Measurements from ENCODE around the gene IL15.
"Not testable (repeated sequence)": the region's sequence is repeated elsewhere in the genome, so short reads cannot be mapped to it uniquely, and the experiment has no call there.

Gene IL15

DNA sequence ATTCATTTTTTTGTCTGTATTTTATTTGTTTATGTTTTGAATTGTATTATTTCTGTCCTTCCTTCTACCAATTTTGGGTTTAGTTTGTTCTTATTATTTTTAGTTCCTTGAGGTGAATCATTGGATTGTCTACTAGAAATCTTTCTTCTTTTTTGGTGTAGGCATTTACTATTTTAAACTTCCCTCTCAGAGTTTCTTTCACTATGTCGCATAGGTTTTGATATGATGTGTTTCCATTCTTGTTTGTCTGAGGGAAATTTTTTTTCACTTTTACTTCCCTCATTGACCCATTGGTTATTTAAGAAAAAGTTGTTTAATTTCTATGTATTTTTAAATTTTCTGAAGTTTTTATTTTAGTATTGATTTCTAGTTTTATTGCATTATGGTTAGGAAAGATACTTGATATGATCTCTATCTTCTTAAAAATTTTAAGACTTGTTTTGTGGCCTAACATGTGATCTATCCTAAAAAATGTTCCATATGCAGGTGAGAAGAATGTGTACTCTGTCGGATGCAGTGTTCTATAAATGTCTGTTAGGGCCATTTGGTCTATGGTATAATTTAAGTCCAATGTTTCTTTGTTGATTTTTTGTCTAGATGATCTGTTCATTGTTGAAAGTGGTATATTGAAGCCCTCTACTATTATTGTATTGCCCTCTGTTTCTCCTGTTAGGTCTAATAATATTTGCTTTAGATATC lies 68.8 kb downstream of the IL15 start:
- DNase-seq (ENCODE audit: low read depth) = no peak

GRCh38 chr4:141705747-141706377 lies 69.5 kb downstream of the IL15 start:
- no peak for DNase-seq (ENCODE audit: low read depth)

DNA sequence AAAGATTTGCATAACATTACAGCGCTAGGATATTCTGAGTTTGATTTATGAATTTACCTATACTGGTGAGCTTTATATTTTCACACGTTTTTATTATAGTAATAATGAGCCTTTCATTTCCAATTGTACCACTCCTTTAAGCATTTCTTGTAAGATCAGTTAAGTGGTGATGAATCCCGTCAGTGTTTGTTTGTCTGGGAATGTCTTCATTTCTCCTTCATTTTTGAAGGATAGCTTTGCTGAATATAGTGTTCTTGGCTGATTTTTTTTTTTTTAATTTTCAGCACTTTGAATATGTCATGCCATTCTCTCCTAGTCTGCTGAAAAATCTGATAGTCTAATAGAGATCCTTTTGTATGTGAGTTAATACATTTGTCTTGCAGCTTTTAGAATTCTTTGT lies 70.1 kb downstream of the IL15 start:
- no peak for DNase-seq (ENCODE audit: low read depth)

GRCh38 chr4:141711211-141711610 lies 74.8 kb downstream of the IL15 start:
- no peak for DNase-seq (ENCODE audit: low read depth)

- no peak for DNase-seq (ENCODE audit: low read depth)
Observed at GRCh38 chr4:141713185-141713584, 76.8 kb downstream of the IL15 start.

DNA sequence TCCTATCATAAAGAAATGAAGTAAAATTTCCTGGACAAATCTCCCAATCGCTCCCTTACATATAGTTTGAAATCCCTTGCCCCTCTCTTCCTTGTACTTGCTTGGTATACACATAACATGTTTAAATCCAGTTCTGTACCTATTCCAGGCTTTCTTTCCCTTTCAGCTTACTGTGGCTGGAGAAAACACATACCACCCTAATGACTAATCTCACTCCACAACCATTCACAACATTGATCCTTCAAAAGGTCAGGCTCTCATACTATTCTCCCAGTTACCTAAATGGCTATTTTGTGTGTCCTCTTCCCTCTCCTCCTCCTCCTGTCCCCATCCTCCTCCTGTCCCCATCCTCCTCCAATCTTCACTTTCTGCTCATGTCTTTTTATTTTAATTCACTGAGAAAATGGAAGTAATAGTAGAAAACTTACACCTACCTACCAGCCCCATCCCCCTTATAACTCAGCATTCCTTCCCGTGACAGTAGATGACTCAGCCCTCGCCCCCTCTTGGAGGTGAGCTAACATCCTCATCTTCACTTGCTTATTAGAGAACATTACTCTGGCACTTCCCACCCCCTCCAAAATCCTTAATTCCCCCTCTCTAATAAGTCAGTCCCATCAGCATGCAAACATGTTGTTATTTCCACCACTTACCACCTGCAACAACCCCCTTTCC lies 77.5 kb downstream of the IL15 start:
- DNase-seq (ENCODE audit: low read depth) = no peak

- DNase-seq (ENCODE audit: low read depth) = no peak
Observed at GRCh38 chr4:141719585-141719984, 83.2 kb downstream of the IL15 start.

- no peak for DNase-seq (ENCODE audit: low read depth)
Observed at GRCh38 chr4:141721174-141721573, 84.8 kb downstream of the IL15 start.

DNA sequence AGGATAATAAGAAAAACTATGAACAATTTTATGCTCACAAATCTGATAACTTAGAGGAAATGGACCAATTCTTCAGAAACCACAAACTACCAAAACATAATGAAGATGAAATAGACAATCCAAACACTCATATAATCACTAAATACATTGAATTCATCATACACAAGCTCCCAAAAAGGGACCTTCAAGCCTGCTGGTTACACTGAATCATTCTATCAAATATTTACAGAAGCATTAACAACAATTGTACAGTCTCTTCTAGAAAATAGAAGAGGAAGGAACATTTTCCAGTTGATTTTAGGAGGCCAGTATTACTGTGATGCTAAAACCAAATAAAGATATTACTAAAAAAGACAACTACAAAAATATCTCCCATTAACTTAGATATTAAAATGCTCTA lies 88.3 kb downstream of the IL15 start:
- no peak for DNase-seq (ENCODE audit: low read depth)

- DNase-seq (ENCODE audit: low read depth) = no peak
Observed at GRCh38 chr4:141727420-141727819, 91.0 kb downstream of the IL15 start.

- DNase-seq (ENCODE audit: low read depth) = no peak
Observed at GRCh38 chr4:141730805-141731204, 94.4 kb downstream of the IL15 start.

DNA sequence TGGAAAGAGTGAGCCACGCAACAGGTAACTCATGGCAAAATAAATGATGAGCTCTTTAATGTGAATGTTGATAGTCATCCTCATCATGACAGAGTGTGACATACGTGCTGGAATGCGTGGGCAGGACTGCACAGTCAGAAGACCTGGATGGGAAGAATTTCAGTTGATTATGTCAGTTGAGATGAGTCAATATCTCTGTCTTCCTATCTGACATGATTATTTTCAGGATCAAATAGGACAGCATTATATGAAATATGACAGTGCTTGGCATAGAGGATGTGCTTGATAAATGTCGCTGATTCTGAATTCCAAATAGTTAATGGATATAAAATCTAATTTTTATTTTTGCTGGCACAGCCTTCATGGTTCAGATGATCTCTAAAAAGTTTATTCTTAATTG lies 95.1 kb downstream of the IL15 start:
- no peak for DNase-seq (ENCODE audit: low read depth)

DNA sequence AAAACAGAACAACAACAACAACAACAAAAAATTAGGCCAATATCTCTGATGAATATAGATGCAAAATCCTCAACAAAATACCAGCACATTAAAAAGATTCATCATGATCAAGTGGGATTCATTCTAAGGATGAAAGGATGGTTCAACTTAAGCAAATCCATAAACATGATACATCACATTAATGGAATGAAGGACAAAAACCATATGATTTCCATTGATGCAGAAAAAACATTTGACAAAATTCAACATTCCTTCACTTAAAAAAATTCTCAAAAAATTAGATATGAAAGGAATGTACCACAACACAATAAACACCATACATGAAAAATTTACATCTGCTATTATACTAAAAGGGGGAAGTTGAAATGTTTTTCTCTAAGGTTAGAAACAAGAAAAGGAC lies 103.3 kb downstream of the IL15 start:
- no peak for DNase-seq (ENCODE audit: low read depth)

DNA sequence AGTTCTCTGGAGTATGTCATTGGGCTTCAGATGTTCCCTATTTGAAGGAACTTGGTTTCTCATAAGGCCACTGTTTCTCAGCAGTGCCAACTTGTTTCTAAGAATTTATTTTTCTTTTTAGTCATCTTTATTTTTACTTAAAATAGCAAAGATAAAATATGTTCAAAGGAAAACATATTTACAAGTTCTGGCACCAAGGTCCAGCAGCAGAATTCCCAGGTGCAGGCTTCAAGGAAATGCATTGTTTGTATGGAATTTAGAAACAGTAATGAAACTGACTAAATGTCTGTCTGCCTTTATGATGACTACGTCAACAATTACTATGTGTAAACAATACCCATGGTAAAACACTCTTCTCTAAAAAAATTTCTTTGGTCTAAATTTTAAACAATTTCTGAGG lies 109.6 kb downstream of the IL15 start:
- DNase-seq (ENCODE audit: low read depth) = no peak

DNA sequence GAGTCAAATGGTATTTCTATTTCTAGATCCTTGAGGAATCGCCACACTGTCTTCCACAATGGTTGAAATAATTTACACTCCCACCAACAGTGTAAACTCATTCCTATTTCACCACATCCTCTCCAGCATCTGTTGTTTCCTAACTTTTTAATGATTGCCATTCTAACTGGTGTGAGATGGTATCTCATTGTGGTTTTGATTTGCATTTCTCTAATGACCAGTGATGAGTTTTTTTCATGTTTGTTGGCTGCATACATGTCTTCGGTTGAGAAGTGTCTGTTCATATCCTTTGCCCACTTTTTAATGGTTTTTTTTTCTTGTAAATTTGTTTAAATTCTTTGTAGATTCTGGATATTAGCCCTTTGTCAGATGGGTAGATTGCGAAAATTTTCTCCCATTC lies 115.4 kb downstream of the IL15 start:
- DNase-seq (ENCODE audit: low read depth) = not testable (repeated sequence)

DNA sequence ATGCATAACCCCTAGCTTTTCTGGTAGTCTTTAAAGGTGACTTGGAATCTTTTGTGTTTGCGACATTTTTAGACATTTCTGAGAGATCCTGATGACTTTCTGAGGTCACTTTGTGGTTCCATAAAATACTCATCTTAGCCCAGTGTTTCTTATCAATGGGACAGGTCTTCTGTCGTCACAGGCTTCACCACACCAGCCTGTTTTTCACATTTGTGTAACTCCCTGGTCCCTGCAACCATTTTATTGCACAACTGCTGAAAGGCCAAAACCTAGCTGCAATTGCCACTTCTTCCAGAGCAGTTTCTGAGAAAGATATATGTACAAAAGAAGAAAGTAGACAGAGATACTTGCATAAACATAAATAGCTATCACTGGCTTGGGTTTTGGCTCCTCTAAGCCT lies 120.9 kb downstream of the IL15 start:
- DNase-seq (ENCODE audit: low read depth) = no peak

DNA sequence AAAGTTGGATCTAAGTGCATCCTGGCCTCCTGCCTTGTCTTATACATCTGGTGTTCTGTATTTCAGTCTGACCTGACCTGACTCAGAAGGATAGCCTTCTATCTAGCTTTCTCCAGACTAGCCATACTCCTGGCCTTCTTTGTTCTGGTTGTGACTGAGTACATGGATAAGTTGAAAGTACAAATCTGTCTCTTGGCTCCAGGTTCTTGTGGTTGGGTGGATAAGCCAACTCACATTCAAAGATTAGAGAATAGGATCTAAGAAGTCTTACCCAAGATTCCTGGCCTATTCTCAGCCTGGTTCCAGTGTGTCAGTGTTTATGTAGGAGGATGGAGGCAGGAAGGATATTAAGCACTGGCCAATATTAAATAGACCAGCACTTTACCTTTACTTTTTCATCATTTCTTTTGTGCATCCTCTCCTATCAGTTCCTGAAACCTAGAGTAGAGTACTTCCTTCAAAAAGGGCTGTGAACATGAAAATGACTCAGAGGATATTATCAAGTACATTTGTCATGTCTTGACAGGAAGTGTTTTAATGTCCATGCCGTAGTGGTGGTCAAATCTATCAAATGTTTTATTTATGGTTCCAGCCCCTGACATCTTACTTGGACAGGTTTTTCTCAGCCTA lies 123.5 kb downstream of the IL15 start:
- DNase-seq (ENCODE audit: low read depth) = no peak

DNA sequence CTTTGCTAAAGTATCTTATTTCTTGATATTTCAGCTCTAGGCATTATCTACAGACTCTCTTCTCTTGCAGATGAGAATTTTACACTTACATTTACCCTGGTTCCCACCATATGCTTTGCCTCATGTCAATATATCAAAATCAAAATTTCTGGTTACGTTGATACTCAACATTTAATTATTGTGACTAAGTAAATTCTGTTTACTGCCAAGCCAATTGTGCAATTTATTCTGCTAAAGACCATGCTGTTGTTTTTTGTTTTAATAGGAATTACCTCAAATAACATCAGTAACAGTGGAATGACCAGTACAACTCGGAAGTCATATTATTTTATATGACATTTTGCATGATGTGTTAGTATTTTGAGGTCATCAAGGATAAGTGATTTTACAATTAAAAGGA lies 125.5 kb downstream of the IL15 start:
- no peak for DNase-seq (ENCODE audit: low read depth)

GRCh38 chr4:141763374-141763773 lies 127.0 kb downstream of the IL15 start:
- no peak for DNase-seq (ENCODE audit: low read depth)

DNA sequence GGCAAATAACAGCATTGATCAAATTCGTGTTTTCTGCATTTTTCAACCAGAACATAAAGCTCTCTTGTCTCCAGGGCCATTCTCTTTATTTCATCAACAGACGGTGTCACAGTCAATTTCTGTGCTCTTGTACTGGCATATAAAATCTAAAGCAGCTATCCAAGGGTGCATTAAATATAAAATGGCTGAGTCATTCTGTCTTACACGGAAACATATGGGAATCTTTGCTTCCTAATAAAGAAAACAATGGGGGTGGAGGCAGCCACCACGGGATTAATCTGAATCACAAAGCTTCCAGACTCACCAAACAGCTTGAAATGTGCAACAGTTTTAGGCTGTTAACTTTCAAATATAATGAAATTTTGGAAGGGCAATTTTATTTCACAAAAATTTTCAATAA lies 132.6 kb downstream of the IL15 start:
- no peak for DNase-seq (ENCODE audit: low read depth)

DNA sequence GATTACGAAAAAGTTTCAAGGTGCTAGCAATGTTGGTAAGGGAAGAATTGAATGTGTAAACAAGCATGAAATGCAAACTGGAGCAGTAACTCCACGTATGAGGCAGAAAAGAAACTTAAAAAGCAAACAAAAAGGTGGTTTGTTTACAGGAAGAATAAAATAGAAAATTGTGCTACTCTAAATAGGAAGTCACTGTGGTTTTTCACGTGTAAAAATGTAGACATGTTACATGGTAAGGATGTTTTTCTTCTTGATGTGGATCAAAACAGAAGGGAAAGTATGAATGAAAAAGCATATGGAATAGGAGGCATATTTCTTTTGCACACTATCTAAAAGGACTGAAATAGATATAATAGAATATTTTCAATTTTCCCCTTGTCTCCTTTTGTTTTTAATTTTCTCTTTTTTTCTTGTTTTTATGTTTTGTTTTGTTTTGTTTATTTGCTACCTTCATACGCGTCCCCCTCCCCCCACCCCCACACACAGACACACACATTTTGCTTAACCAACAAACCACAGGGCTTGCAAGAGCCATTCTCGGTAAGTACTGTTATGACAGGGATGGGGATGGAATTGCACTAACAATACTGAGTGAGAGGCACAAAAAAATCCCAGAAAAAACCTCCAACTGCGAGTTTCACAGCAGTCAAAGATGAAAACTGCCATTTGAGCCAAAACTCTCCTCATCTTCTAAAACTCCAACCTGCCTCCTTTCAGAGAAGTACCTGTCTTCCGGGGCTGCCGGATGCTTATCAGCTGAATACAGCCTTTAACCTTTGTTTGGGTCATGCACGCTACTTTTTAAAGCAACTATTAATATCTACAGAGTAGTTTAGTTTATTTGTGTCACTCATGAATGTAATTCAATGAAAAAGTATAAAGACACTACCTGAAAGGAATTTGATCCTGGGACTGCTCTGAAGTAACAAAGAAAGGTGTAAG lies 135.8 kb downstream of the IL15 start:
- DNase-seq (ENCODE audit: low read depth) = no peak

- no peak for DNase-seq (ENCODE audit: low read depth)
Observed at GRCh38 chr4:141772838-141773237, 136.5 kb downstream of the IL15 start.
